GM21723 (cell line): ENCODE data around the gene TBL1X.

Experiments
- ATAC-seq: cut with Tn5 transposase; IDR thresholded peaks from one replicate; pipeline ENCODE4 v1.9.1; 2021; ENCODE audit warnings: mild to moderate bottlenecking, moderate library complexity; ENCODE audit not compliant: unreplicated experiment

The TBL1X gene

GRCh38 chrX:9578083-9578779 lies 113.4 kb downstream of the TBL1X start:
- no peak for ATAC-seq

DNA sequence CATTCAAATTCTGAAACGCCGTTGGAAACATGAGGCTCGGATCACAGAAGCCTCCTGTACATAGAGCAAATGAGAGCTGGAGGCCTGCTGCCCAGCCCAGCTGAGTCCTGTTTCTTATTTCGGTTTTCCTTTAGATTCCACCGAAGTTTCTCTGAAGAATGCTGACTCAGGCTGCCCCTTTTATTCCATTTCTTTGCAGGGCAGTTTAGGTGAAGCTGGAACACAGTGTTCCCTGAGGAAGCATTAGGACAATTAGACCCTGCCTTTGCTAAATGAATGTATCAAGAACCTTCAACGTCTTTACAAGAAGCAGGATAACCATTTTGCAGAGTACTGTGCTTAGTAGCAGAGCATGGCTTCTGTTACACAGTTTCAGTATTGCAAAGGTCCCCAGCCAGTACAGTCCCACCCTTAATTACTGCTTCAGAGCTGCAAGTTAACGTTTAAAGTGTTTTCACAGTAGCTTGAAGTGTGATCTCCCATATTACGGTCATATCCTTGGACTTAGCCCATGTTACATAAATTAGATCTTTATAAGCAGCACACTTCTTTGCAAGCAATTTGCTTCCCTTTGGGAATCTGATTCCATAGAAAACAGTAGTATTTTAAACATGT lies 117.0 kb downstream of the TBL1X start:
- ATAC-seq = no peak

GRCh38 chrX:9582956-9583355 lies 118.1 kb downstream of the TBL1X start:
- ATAC-seq = no peak

DNA sequence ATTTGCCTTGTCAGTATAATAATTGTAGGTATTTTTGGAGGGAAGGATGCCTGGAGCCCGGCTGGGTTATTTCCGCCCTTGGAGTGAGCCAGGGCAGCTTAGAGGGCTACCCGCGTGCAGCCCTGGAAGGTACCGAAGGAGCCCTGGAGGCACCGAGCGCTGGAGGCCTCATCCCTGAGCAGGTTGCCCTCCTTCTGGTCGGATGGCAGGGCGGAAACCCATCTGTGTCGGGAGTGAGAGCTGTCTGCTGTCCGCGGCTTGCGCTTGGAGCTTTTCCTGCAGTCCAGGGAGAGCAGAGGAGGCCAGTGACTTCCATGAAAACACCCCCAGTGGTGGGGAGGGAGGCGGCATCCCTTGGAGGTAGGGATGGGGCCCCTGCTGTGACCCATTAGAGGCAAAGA lies 122.1 kb downstream of the TBL1X start:
- ATAC-seq = no peak

DNA sequence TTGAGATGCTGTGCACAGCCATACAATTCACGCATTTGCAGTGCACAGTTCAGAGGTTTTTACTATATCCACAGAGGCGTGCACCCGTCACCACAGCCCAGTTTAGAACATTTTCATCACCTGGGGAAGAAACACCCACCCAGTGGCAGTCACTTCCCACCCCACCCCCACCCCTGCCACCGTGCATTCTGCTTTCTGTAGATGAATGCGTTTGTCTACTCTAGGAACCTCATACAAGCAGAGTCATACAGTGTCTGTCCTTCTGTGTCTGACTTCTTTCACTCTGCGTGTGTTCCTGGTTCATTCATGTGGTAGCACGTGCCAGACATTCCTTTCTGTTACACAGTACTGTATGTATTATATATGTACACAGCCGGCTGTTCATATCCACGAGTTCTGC lies 122.8 kb downstream of the TBL1X start:
- no peak for ATAC-seq

DNA sequence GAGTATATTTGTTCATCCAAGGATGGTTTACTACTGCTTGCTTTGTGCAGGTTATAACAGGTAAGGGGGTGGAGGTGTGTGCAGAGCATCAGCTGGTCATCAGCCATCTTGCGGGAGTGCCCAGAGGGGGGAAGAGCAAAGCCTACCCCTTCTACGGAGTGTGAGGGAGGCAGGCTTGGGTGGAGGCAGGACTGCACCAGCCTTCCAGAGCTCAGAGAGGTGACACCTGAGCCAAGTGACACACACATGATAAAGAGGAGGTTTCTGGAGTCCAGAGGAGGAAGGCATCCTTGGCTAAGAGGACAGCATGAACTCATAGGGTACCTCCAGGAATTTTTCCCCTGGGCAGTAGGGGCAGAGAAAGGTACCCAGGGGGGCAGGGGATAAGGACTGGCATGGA lies 126.6 kb downstream of the TBL1X start:
- no peak for ATAC-seq

GRCh38 chrX:9593756-9594155 lies 128.9 kb downstream of the TBL1X start:
- no peak for ATAC-seq

- ATAC-seq = no peak
These were observed 130.3 kb downstream of the TBL1X start for GRCh38 chrX:9595174-9595573.

- no peak for ATAC-seq
These were observed 132.0 kb downstream of the TBL1X start for GRCh38 chrX:9596837-9597236.

- no peak for ATAC-seq
These were observed 132.6 kb downstream of the TBL1X start for GRCh38 chrX:9597361-9598035.

- ATAC-seq = no peak
These were observed 133.5 kb downstream of the TBL1X start for GRCh38 chrX:9598344-9598743.

- no peak for ATAC-seq
These were observed 139.5 kb downstream of the TBL1X start for GRCh38 chrX:9604111-9604907.

GRCh38 chrX:9604908-9605306 lies 140.0 kb downstream of the TBL1X start:
- no peak for ATAC-seq

- no peak for ATAC-seq
These were observed 140.6 kb downstream of the TBL1X start for GRCh38 chrX:9605484-9605883.

- ATAC-seq = no peak
These were observed 142.1 kb downstream of the TBL1X start for GRCh38 chrX:9606971-9607370.

DNA sequence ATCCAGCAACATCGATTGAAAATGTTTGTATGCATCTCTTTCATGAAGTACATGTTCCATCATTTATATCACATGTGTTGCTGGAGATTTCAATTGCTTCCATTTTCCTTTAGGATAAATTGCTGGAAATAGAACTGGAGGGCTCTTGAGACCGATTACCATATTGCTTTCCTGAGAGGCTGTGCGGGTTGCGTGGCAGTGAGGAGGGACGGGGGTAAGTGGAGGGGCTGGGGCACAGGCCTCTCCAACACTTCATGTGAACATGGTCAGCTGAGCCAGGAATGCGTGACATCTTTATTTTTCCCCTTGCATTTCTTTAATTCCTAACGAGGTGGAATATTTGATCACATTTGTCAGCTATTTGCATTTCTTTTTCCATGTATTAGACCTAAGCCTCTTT lies 144.6 kb downstream of the TBL1X start:
- ATAC-seq = no peak

DNA sequence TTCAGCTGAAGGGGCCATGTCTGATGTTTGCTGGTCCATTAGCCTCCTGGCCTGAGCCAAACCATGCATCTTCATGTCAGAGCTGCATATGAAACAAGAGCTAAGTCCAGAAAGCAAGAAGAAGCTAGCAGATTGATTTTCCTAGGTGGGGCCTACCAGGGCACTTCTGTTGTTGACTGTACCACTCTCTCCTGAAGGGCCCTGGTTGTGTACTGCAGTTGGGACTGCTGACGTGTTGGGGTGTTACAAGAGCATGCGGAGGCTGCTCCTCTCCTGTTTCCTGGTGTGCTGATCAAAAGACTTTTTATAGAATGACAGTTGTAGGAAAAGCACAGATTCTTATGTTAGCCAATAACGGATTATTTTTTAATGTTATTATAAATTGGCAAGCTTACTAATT lies 145.1 kb downstream of the TBL1X start:
- ATAC-seq = no peak

DNA sequence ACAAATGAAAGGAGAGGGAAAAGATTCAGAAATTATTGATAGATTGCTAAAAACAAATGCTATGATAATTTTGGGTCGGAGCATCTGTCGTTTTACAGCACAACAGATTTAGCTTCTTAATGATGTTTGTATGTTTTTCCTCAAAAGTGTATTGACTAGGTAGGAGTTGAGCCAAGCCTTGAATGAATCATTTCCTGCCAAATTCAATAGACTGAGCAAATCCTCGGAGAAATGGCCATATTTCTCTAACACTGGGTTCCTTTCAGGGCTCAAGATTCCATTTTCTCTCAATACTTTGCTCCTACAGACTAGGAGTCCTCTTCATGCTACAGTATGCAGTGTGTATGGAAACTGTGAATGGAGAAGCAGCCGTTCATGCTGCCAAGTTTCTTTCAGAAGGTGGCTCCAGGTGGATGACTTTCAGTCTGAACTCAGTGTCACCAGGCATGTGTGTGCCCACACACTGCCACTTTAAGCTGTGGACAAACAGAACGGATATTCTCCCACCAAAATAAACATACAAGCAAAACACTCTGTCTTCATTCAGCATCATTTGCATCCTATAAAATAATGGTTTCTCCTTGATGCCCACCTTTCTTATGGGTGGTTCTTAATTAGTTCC lies 146.0 kb downstream of the TBL1X start:
- ATAC-seq = no peak

- no peak for ATAC-seq
These were observed 146.7 kb downstream of the TBL1X start for GRCh38 chrX:9611436-9612145.

DNA sequence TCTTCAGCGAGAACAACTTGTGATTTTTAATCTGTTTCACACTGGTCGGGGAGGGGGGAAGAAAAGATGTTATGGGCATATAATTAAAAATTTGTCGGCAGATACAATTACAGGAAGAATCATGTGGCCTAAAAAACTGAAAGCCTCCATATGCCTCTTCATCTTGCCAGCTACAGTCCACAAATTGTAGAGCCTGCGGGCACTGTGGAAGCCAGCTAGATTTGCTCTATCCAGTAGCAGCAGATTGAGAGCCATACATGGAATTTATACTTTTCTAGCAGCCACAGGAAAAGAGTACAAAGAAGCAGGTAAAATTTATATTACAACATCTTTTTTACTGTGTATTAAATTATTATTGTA lies 147.3 kb downstream of the TBL1X start:
- no peak for ATAC-seq

- no peak for ATAC-seq
These were observed 149.2 kb downstream of the TBL1X start for GRCh38 chrX:9614016-9614415.
